AG04450 (cell line): ENCODE data around the gene SPATA21. TPM values are rescaled to one million over a fixed set of nuclear protein-coding genes. Genes with fewer than 3 reads are reported as not detected.
"Not testable (repeated sequence)": the region's sequence is repeated elsewhere in the genome, so short reads cannot be mapped to it uniquely, and the experiment has no call there.

ENCODE experiments used
- CTCF ChIA-PET: fragments of 300-600, 350-600 bp; formaldehyde crosslinking; extraction: SDS; loops from one replicate; lab custom pipeline; 2022; ENCODE audit warnings: antibody characterized with exemption, inconsistent platforms; lab: Charles Lee
- POLR2A ChIA-PET: fragments of 350-600 bp; formaldehyde crosslinking; extraction: SDS; loops from one replicate; lab custom pipeline; 2021; ENCODE audit warnings: antibody characterized with exemption, inconsistent platforms; lab: Yijun Ruan, JAX
- DNase-seq: peaks from one replicate; pipeline ENCODE4 v3.0.0-alpha.2; 2011; ENCODE audit warnings: low read depth, low spot score
- H3K27ac ChIP-seq: one replicate; pipeline ENCODE4 v1.5.1; 2012; ENCODE audit warnings: low read depth, low read length, control low read depth
- H3K27me3 ChIP-seq: one replicate; pipeline ENCODE4 v1.6.0; 2012; ENCODE audit warnings: low read length; ENCODE audit not compliant: control insufficient read depth, insufficient read depth
- H3K4me3 ChIP-seq: 2 replicates; pipeline ENCODE4 v1.5.1; 2011; ENCODE audit warnings: mild to moderate bottlenecking, low read depth, low read length, control low read depth
- H3K9me3 ChIP-seq: 2 replicates; pipeline ENCODE4 v1.5.1; 2012; ENCODE audit warnings: low read length; ENCODE audit not compliant: control insufficient read depth, insufficient read depth
- CTCF ChIP-seq: IDR thresholded peaks from 2 replicates; pipeline ENCODE4 v1.5.1; 2011; ENCODE audit warnings: low read depth, low read length, control low read depth, inconsistent platforms
- polyA minus RNA-seq: library from RNA; depleted of rRNA, polyadenylated mRNA; stranded (reverse); fragments of >200 nt; gene quantifications from 2 replicates; pipeline ENCODE4 v1.2.3, GENCODE V29; 2011; rRNA and poly(A)+ RNA removed
- polyA plus RNA-seq: library from polyadenylated mRNA; depleted of rRNA; stranded (reverse); fragments of >200 nt; gene quantifications from 2 replicates; pipeline ENCODE4 v1.2.3, GENCODE V29; 2011; rRNA removed

SPATA21 gene
- polyA plus RNA-seq, result 0.04 TPM in 1 of 2 replicates, not detected in the other
- polyA minus RNA-seq, result not detected in 2 replicates

DNA sequence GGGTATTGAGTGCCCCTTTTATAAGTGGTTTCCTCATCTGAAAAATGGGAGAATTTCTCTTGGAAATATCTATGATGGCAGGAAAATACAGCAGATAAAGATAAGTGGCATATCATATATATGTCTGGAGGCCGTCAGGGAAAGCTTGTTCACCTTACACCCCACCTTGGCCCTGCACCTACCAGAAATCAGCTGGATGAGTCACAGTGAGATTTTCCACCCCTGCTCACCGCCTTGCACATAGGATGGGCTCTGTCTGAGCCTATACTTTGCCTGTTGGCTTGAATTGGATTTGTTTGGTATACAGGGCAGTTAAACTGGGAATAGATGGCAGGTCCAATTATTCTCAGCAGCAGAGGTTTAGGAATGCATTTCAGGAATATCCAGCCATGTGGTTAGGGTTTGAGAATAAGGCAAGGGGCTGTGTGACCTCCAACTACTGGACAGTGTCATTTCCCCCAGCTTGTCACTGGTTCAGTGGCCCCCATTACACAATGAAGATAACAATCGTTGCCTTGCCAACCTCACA, at the start of gene SPATA21:
Gene SPATA21, minus strand, starts transcription at position 479 of the 529 bp plus-strand sequence. CDS start 6,053 bp downstream, outside the sequence.
- Histone ChIP-seq H3K9me3 (peaks cover 6% of the 10 kb centered on the region; the same call in 1 of the 2 replicates), H3K27ac (no peak within 1 kb of the TSS), H3K4me3 (no peak within 1 kb of the TSS), H3K27me3 (peaks cover 9% of the 10 kb centered on the region)
- no peak for TF ChIP-seq CTCF
- POLR2A ChIA-PET, result interaction anchor here (0.8 kb wide), 1 partner anchor 56 kb away, joined by 3 read pairs; no protein-coding TSS in a partner anchor
- CTCF ChIA-PET, result interaction anchor here (0.6 kb wide), 1 partner anchor 12 kb away, joined by 6 read pairs; no protein-coding TSS in a partner anchor
- no peak for DNase-seq

DNA sequence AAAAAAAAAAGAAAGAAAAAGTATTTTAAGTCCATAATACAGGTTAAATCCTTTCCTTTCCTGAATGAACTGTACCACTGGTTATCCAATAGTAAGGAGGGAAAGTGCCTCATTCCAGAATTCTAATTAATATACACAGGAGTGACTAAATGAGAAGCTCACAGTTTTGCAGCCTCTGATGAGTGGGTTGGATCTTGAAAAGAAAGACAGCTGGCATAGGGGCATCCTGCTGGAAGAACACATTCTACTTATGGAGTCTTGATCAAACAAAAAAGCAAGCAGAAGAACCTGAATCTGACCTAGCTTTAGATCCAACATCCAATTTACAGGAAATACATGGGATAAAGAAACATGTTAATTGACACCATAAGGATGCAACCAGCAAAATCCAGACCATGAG, 49.8 kb upstream of the SPATA21 start:
- CTCF ChIA-PET, H3K27me3 ChIP-seq, POLR2A ChIA-PET, H3K27ac ChIP-seq, H3K4me3 ChIP-seq, DNase-seq, H3K9me3 ChIP-seq: not testable (repeated sequence)

DNA sequence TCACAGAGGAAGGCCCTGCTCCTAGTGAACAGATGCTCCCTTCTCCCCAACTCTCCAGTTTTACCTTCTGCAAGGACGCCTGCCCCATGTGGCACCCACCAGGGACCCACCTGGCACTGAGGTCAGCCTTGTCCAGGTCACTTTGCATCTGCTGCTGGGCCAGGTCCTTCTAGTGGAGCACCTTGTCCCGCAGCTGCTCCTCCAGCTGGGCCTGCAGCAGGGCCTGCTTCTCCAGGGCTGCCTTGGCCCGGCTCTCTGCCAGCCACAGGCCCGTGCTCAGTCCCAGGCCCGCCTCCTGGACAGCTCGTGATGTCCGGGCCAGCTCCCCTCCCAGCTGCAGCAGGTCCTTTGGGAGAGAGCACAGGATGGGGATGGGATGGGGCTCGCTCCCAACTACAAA, 49.1 kb upstream of the SPATA21 start:
- H3K9me3 ChIP-seq, CTCF ChIA-PET, H3K27me3 ChIP-seq, H3K4me3 ChIP-seq, H3K27ac ChIP-seq, DNase-seq, POLR2A ChIA-PET: not testable (repeated sequence)

- no peaks in the 10 kb centered on the region; the same call in 1 of the 2 replicates for H3K9me3 ChIP-seq
- H3K27ac ChIP-seq, result no peak overlapping the region
- DNase-seq, result no peak
- no peak overlapping the region for H3K4me3 ChIP-seq
- no peak for TF ChIP-seq CTCF
- H3K27me3 ChIP-seq, result no peaks in the 10 kb centered on the region
- ChIA-PET CTCF (no interaction called here), POLR2A (no interaction called here)
Measured at GRCh38 chr1:16484931-16485330, 47.7 kb upstream of the SPATA21 start.

- POLR2A ChIA-PET, result no interaction called here
- no peak for DNase-seq
- Histone ChIP-seq H3K27me3 (no peaks in the 10 kb centered on the region), H3K9me3 (no peaks in the 10 kb centered on the region; the same call in 1 of the 2 replicates), H3K27ac (no peak overlapping the region), H3K4me3 (no peak overlapping the region)
- TF ChIP-seq CTCF, result no peak
- CTCF ChIA-PET, result no interaction called here
Measured at GRCh38 chr1:16484501-16484835, 47.2 kb upstream of the SPATA21 start.

- H3K9me3 ChIP-seq, H3K27ac ChIP-seq, DNase-seq, CTCF ChIA-PET, H3K27me3 ChIP-seq, H3K4me3 ChIP-seq, POLR2A ChIA-PET: not testable (repeated sequence)
Measured at GRCh38 chr1:16483639-16484500, 46.6 kb upstream of the SPATA21 start.

DNA sequence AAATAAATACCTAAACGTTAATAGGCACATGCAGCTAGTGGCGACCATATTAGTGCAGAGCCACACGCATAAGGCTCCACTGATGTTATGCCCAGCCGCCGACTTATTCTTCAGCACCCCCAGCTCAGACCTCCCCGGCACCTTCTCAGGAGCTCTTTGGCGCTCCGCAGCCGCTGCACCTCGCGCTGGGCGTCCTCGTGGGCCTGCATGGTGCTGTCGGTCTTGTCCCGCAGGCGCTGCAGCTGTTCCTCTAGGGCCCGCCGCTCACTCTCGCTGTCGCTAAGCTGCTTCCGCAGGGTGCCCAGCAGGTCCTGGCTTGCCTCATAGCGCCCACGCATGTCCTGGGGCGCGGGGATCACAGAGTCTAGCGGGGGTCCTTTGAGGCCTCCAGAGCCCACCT, 45.9 kb upstream of the SPATA21 start:
- POLR2A ChIA-PET, DNase-seq, CTCF ChIA-PET, H3K9me3 ChIP-seq, H3K27ac ChIP-seq, H3K4me3 ChIP-seq, H3K27me3 ChIP-seq: not testable (repeated sequence)
